Ascending aorta (tissue), 2 donors: ENCODE measurements around the gene BAZ2B. TPM values are rescaled to one million over a fixed set of nuclear protein-coding genes. Genes with fewer than 3 reads are reported as not detected.

ENCODE experiments used
- DNase-seq, 2 donors: peaks; one replicate each; pipeline ENCODE4 v3.0.0-alpha.2; 2019; ENCODE audit warnings: low spot score in 2 of 2
- H3K27ac ChIP-seq, 2 donors: fragments of 200-600 bp; sonication (generic); one replicate each; pipeline ENCODE4 v1.5.1; 2016 to 2017; ENCODE audit warnings: mild to moderate bottlenecking in 1 of 2
- H3K27me3 ChIP-seq: fragments of 200-600 bp; sonication (generic); one replicate; pipeline ENCODE4 v1.5.1; 2017
- H3K36me3 ChIP-seq, 2 donors: fragments of 200-600 bp; sonication (generic); one replicate each; pipeline ENCODE4 v1.5.1; 2016
- H3K4me1 ChIP-seq, 2 donors: fragments of 200-600 bp; sonication (generic); one replicate each; pipeline ENCODE4 v1.5.1; 2016 to 2017; ENCODE audit warnings: mild to moderate bottlenecking in 1 of 2
- H3K4me3 ChIP-seq, 2 donors: fragments of 200-600 bp; sonication (generic); one replicate each; pipeline ENCODE4 v1.5.1; 2016 to 2017; ENCODE audit warnings: mild to moderate bottlenecking in 1 of 2
- H3K9me3 ChIP-seq, 2 donors: fragments of 200-600 bp; sonication (generic); one replicate each; pipeline ENCODE4 v1.5.1; 2016
- intact Hi-C: fragments of 100-400 bp; cut with DNase I; formaldehyde crosslinking; loops from one replicate; pipeline ENCODE4 v1.15.1; 2023
- total RNA-seq: library from RNA; depleted of rRNA; stranded (reverse); fragments of >200 nt; gene quantifications from one replicate; pipeline ENCODE4 v1.1.0, GENCODE V29; 2016
- TF ChIP-seq, protein P1 (sequence below), 3 experiments: fragments of 200-600 bp in 2 of 3; fragments of 450-650 bp in 1 of 3; sonication (generic) in 2 of 3; IDR thresholded peaks; one replicate each; pipeline ENCODE4 v1.5.1; 2016 to 2019; ENCODE audit warnings: antibody characterized with exemption in 3 of 3, mild to moderate bottlenecking in 1 of 3, moderate library complexity in 1 of 3

BAZ2B gene
- total RNA-seq, 1 donor from 2014 or later, result 30.8 TPM

DNA sequence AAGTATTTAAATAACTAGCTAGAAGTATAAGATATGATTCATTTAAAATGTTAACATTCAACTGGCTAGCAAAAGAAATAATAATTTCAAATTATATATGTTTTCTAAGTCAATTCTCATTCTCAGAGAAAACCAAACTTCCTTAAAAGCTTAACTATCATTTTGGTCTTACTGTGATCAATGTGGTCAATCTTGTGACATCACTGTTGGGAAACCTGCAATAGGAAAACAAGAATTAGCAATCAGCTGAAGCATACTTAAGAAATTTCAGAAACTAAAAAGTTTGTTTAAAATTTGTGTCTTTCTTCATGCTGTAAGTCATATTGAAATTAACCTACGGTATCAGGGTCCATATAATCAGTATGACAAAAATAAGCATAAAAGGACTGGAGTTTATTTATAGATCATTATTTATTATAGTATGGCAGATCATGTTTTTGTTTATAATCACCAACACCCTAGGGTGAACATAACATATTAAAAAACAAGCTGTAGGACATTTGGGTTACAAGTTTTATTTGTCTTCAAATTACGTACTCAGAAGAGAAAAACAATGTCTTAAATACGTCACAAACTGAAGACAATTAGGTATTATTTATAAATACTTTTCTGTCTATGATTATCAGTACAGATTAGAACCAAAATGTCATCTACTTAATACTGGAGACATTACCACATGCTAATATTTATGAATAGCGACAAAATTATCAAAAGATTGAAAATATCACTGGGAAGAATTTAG lies 60.5 kb downstream of the BAZ2B start:
- Histone ChIP-seq H3K27ac (no peak overlapping the region), H3K27me3 (no peaks in the 10 kb centered on the region), H3K4me1 (no peaks in the 10 kb centered on the region), H3K36me3 (no peaks in the 10 kb centered on the region), H3K4me3 (no peak overlapping the region), H3K9me3 (no peaks in the 10 kb centered on the region)
- intact Hi-C loops, result no loop called here
- no peak for DNase-seq
- TF ChIP-seq, protein P1, sequence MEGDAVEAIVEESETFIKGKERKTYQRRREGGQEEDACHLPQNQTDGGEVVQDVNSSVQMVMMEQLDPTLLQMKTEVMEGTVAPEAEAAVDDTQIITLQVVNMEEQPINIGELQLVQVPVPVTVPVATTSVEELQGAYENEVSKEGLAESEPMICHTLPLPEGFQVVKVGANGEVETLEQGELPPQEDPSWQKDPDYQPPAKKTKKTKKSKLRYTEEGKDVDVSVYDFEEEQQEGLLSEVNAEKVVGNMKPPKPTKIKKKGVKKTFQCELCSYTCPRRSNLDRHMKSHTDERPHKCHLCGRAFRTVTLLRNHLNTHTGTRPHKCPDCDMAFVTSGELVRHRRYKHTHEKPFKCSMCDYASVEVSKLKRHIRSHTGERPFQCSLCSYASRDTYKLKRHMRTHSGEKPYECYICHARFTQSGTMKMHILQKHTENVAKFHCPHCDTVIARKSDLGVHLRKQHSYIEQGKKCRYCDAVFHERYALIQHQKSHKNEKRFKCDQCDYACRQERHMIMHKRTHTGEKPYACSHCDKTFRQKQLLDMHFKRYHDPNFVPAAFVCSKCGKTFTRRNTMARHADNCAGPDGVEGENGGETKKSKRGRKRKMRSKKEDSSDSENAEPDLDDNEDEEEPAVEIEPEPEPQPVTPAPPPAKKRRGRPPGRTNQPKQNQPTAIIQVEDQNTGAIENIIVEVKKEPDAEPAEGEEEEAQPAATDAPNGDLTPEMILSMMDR (IDR thresholded peaks at IDR 0.05), result no peak

DNA sequence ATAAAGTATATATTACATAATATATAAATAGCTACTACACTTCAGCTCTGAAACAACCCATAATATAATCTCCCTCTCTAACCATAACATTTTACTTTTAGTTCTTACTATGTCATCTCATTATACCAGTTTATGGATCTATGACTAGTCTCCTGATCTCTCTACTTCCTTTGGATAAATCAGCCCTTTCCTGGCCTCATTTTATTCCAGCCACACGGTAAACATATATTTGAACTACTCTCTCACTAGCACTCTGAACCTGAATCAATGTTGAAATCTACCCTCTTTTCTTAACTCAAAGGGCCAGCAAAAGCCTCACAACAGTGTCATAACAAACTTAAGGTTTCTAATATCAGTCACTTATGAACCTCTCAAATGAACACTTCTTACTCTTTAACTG lies 62.6 kb downstream of the BAZ2B start:
- Histone ChIP-seq H3K36me3 (no peaks in the 10 kb centered on the region), H3K27ac (no peak overlapping the region), H3K4me3 (no peak overlapping the region), H3K9me3 (no peaks in the 10 kb centered on the region), H3K27me3 (no peaks in the 10 kb centered on the region), H3K4me1 (no peaks in the 10 kb centered on the region)
- no peak for DNase-seq
- intact Hi-C loops, result no loop called here
- TF ChIP-seq, protein P1 (IDR thresholded peaks at IDR 0.05), result no peak

DNA sequence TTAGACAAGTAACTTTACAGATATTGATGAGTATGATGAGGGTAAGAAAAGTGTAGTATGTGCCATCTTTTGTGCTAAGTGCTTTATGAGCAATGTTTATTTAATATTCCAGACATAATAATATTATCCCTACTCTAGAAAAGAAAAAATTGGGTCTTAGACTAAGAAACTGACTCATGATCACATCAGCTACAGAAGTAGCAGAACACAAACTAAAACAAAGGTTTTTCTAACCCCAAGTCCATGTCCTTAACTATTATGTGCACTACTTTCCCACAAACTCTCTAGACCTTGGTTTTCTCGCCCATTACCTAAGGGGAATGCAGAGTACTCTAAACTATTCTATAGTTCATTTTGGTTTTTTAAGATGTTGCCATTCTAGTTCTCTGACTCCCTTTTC lies 64.5 kb downstream of the BAZ2B start:
- H3K36me3 ChIP-seq, result no peaks in the 10 kb centered on the region
- H3K4me3 ChIP-seq, result no peak overlapping the region
- no peaks in the 10 kb centered on the region for H3K9me3 ChIP-seq
- intact Hi-C loops, result no loop called here
- TF ChIP-seq, protein P1 (IDR thresholded peaks at IDR 0.05), result no peak
- no peak overlapping the region for H3K27ac ChIP-seq
- no peaks in the 10 kb centered on the region for H3K4me1 ChIP-seq
- no peaks in the 10 kb centered on the region for H3K27me3 ChIP-seq
- no peak for DNase-seq

DNA sequence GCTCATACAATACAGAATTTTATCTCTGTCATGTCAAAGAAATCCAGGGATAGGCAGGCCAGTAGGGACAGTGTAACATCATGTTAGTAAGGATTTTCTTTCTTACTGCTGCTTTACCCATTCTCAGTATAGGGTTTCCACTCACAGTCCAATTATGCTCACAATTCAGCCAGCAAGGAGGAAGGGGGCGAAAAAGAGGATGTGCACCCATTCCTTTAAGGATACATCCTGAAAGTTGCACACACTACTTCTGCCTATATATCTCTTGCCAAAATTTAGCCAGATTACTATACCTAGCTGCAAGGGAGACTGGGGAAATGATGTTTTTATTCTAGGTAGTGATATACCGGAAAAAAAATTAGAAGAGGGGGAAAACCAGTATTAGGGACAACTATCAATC lies 66.1 kb downstream of the BAZ2B start:
- no peak for DNase-seq
- TF ChIP-seq, protein P1 (IDR thresholded peaks at IDR 0.05), result no peak
- Histone ChIP-seq H3K27me3 (no peaks in the 10 kb centered on the region), H3K9me3 (no peaks in the 10 kb centered on the region), H3K27ac (no peak overlapping the region), H3K4me1 (no peaks in the 10 kb centered on the region), H3K4me3 (no peak overlapping the region), H3K36me3 (no peaks in the 10 kb centered on the region)
- intact Hi-C loops, result no loop called here

DNA sequence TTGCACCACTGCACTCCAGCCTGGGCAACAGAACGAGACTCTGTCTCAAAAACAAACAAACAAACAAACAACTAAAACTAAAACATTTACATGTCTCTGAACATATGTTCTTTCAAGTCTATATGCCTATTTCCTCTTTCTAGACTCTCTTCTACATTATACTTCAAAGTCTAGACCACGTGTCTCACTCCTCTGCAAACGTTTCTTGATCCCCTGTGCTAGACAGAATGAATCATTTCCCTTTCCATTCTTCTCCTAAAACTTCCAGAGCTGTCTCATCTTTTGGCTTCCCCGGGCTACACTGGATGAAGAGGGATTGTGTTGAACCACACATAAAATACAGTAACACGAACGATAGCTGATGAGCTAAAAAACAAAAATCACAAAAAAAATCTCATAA lies 67.1 kb downstream of the BAZ2B start:
- Histone ChIP-seq H3K27me3 (no peaks in the 10 kb centered on the region), H3K4me1 (no peaks in the 10 kb centered on the region), H3K9me3 (no peaks in the 10 kb centered on the region), H3K36me3 (peaks cover 0 to 7% of the 10 kb centered on the region in 2 donors), H3K27ac (no peak overlapping the region), H3K4me3 (no peak overlapping the region)
- TF ChIP-seq, protein P1 (IDR thresholded peaks at IDR 0.05), result no peak
- DNase-seq, result no peak
- intact Hi-C loops, result no loop called here
